ENCODE data around the gene PRSS27.
"Not testable (repeated sequence)": the region's sequence is repeated elsewhere in the genome, so short reads cannot be mapped to it uniquely, and the experiment has no call there.

Gene PRSS27

GRCh38 chr16:2707368-2708289, 12.4 kb downstream of the PRSS27 start:
- DNase-seq = peak in 1 of 2 experiments; percentile 34

- no peak for DNase-seq
These were observed 13.3 kb downstream of the PRSS27 start for GRCh38 chr16:2706611-2707311.

GRCh38 chr16:2706085-2706484, 13.9 kb downstream of the PRSS27 start:
- no peak for DNase-seq

GRCh38 chr16:2705351-2705750, 14.7 kb downstream of the PRSS27 start:
- no peak for DNase-seq

- DNase-seq = no peak
These were observed 15.1 kb downstream of the PRSS27 start for GRCh38 chr16:2704983-2705275.

- no peak for DNase-seq
These were observed 15.7 kb downstream of the PRSS27 start for GRCh38 chr16:2704166-2704982.

- DNase-seq = peak in 1 of 2 experiments; percentile 59
These were observed 16.9 kb downstream of the PRSS27 start for GRCh38 chr16:2702871-2703745.

- no peak for DNase-seq
These were observed 17.6 kb downstream of the PRSS27 start for GRCh38 chr16:2702438-2702825.

GRCh38 chr16:2701713-2702437, 18.1 kb downstream of the PRSS27 start:
- no peak for DNase-seq

GRCh38 chr16:2701272-2701671, 18.8 kb downstream of the PRSS27 start:
- DNase-seq = no peak

- no peak for DNase-seq
These were observed 19.2 kb downstream of the PRSS27 start for GRCh38 chr16:2700786-2701185.

- no peak for DNase-seq
These were observed 20.0 kb downstream of the PRSS27 start for GRCh38 chr16:2699791-2700600.

- no peak for DNase-seq
These were observed 20.9 kb downstream of the PRSS27 start for GRCh38 chr16:2698965-2699750.

- DNase-seq = no peak
These were observed 21.7 kb downstream of the PRSS27 start for GRCh38 chr16:2698103-2698870.

- no peak for DNase-seq
These were observed 22.5 kb downstream of the PRSS27 start for GRCh38 chr16:2697401-2697948.

- DNase-seq = not testable (repeated sequence)
These were observed 23.3 kb downstream of the PRSS27 start for GRCh38 chr16:2696601-2697250.

GRCh38 chr16:2692948-2693651, 26.9 kb downstream of the PRSS27 start:
- DNase-seq = no peak
